ENCODE results near the gene NPL.

GRCh38 chr1:182850319-182850718, 60.7 kb downstream of the NPL start:
- TF ChIP-seq, protein P1, sequence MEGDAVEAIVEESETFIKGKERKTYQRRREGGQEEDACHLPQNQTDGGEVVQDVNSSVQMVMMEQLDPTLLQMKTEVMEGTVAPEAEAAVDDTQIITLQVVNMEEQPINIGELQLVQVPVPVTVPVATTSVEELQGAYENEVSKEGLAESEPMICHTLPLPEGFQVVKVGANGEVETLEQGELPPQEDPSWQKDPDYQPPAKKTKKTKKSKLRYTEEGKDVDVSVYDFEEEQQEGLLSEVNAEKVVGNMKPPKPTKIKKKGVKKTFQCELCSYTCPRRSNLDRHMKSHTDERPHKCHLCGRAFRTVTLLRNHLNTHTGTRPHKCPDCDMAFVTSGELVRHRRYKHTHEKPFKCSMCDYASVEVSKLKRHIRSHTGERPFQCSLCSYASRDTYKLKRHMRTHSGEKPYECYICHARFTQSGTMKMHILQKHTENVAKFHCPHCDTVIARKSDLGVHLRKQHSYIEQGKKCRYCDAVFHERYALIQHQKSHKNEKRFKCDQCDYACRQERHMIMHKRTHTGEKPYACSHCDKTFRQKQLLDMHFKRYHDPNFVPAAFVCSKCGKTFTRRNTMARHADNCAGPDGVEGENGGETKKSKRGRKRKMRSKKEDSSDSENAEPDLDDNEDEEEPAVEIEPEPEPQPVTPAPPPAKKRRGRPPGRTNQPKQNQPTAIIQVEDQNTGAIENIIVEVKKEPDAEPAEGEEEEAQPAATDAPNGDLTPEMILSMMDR (IDR thresholded peaks at IDR 0.05), result no peak
- TF ChIP-seq TP53 (CRISPR knock-in tag; IDR thresholded peaks at IDR 0.05), result no peak
- no peak for TF ChIP-seq RAD21 (conservative IDR thresholded peaks at IDR 0.05 in 1 of 2, IDR thresholded peaks at IDR 0.05 in 1 of 2)
- no peak for TF ChIP-seq TFCP2L1 (CRISPR knock-in tag; IDR thresholded peaks at IDR 0.05)
- TF ChIP-seq POLR2A (IDR thresholded peaks at IDR 0.05; ENCODE audit: low read length), result no peak
- TF ChIP-seq MAFK (IDR thresholded peaks at IDR 0.05; ENCODE audit: partially characterized antibody), result no peak
- TF ChIP-seq RCOR1 (IDR thresholded peaks at IDR 0.05; ENCODE audit: low read depth, low read length), result no peak
- TF ChIP-seq SMC3 (IDR thresholded peaks at IDR 0.05), result no peak
- TF ChIP-seq, protein P2, sequence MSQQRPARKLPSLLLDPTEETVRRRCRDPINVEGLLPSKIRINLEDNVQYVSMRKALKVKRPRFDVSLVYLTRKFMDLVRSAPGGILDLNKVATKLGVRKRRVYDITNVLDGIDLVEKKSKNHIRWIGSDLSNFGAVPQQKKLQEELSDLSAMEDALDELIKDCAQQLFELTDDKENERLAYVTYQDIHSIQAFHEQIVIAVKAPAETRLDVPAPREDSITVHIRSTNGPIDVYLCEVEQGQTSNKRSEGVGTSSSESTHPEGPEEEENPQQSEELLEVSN (IDR thresholded peaks at IDR 0.05; ENCODE audit: borderline replicate concordance, low read depth), result no peak
- TF ChIP-seq CHD4 (IDR thresholded peaks at IDR 0.05; ENCODE audit: borderline replicate concordance), result no peak
